GM19468 (cell line): Measurements from ENCODE around the gene GPER1.
A peak's percentile ranks its signal among the peaks of the same experiment; 100 is the strongest.
"Not testable (repeated sequence)": the region's sequence is repeated elsewhere in the genome, so short reads cannot be mapped to it uniquely, and the experiment has no call there.

Experiments
- ATAC-seq: cut with Tn5 transposase; IDR thresholded peaks from one replicate; pipeline ENCODE4 v1.9.1; 2021; ENCODE audit warnings: mild to moderate bottlenecking, moderate library complexity, moderate number of reproducible peaks; ENCODE audit not compliant: unreplicated experiment; ENCODE audit errors: extremely low read depth

Gene GPER1

DNA sequence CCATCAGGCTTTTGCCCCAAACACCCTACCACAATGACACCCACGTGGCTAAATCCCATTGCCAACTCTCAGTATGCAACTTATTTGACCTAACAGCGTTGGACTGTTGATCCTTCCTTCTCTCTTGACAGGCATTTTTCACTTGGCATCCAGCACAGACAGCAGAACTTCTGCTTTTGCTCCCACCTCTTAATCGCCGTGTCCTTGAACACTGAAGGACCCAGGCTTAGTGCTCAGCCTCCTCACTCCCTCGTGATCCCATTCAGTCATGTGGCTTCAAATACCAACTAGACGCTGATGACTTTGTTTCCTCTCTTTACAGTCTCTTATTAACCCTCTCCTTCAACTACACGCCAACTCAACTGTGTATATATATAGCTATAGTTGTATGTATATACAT lies 47.0 kb downstream of the GPER1 start:
- ATAC-seq, result no peak

DNA sequence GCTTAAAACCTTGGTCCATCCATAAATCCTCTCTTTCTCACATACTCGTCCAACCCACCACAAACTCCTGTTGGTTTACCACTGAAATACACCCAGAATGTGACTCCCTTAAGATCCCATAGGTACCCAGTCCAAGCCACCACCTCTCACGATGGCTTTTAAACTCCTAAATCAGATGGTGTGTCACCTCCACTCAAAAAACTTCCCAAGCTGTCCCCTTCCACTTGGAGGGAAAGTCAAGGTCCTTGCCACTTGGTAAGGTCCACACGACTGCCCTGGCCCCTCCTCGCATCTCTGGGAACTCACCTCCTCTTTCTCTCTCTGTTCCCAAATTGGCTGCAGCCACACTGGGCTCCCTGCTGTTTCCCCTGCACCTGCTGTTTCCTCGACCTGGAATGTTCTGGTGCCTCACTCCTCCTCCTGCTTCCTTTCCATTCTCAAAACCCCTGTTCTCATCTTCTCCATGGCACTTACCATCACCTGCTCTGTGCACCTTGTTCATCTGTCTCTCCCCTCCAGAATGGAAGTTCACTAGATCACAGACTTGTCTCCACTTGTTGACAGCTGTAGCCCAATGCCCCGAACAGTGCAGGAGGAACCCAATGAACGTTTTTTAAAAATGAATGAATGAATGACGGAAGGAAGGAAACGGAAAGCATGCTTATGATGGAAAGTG lies 49.1 kb downstream of the GPER1 start:
- ATAC-seq, result no peak

DNA sequence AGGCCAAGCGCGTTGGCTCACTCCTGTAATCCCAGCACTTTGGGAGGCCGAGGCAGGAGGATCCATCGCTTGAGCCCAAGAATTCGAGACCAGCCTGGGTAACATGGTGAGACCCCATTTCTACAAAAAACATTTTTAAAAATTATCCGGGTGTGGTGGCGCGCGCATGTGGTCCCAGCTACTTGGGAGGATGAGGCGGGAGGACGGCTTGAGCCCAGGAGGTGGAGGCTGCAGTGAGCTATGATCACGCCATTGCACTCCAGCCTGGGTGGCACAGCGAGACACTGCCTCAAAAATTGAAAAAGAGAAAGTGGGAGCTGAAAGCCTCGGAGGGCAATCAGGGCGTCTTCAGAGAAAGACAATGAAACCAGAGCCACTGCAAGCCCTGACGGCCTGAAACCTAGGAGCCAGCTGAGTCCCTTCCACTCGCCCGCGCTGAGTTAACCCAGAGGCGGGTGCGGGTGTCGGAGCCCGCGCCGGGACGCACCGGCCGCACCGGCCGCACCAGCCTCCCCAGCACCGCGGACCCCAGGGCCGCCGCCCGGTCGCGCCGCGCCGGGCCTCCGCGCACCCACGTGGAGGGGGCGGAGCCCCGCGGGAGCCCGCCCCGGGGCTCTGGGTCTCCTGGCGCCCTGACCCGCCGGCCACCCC lies 49.7 kb downstream of the GPER1 start:
- peak; percentile 60 for ATAC-seq

DNA sequence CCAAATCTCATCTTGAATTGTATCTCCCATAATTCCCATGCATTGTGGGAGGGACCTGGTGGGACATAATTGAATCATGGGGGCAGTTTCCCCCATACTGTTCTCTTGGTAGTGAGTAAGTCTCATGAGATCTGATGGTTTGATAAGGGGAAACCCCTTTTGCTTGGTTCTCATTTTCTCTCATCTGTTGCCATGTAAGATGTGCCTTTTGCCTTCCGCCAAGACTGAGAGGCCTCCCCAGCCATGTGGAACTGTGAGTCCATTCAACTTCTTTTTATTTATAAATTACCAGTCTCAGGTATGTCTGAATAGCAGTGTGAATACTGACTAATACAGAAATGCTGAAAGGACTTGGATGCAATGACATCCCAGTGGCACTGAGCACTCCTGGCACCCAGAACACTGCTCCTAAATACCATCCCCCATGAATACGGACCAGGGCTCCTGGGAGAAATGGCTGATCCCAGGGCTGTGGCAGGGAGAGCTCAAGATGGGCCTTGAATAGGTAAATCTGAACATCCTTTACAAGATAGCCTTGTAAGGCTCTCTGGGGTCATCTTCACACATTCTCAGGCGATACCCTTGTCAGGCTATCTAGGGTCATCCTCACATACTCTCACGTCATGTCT lies 52.7 kb downstream of the GPER1 start:
- ATAC-seq, result no peak

DNA sequence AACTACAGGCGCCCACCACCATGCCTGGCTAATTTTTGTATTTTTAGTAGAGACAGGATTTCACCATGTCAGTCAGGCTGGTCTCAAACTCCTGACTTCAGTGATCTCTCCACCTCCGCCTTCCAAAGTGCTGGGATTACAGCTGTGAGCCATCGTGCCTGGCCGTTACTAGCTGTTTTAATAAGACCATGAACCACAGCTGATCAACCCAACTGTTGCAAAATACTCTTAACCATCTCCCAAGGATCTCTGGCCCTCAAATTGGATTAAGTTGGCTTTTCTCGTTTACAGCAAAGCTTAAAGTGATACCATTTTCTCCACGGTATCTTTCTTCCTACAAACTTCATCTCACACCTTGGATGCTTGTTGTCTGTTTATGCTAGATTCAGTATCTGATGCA lies 53.7 kb downstream of the GPER1 start:
- ATAC-seq, result no peak

DNA sequence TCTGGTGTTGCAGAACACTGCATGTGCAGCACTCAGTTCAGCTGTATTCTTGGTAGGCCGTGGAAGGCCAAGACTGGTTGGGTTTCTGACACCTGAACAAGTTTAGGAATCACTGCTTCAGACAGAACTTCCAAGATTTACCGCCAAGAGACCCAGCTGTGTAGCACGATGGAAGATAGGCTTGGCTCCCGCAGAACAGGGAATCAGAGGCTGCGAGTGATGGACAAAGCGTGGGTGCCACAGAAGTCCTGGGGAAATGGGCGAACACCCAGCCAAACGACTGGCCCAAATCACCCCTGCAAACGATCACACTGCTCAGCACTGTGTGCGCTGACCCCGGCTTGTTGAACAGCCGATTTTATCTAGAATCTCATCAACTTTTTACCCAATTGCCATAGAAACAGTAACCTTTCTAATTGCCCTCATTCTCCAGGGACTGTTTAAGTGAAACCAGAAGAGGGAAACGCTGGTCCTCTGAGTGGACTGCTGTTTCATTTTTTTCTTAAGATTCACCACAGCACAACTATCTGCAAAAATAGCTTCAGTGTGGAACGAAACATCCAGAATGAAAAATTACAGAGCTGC lies 54.2 kb downstream of the GPER1 start:
- ATAC-seq, result no peak

DNA sequence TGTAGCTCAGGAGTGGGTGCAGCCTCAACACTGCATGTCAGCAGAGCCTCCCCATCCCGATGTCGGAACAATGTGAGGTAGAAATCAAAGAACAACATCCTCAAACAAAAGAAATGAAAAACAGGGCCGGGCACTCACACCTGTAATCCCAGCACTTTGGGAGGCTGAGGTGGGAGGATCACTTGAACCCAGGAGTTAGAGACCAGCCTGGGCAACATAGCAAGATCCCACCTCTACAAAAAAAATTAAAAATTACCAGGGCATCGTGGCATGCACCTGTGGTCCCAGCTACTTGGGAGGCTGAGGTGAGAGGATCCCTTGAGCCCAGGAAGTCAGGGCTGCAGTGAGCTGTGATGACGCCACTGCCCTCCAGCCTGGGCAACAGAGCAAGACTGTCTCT lies 55.1 kb downstream of the GPER1 start:
- ATAC-seq, result not testable (repeated sequence)
